Neural progenitor cell (in vitro differentiated cells): ENCODE data around the gene PRR14L. TPM values are rescaled to one million over a fixed set of nuclear protein-coding genes. Genes with fewer than 3 reads are reported as not detected.
A peak's percentile ranks its signal among the peaks of the same experiment; 100 is the strongest.

Experiments
- DNase-seq: peaks from one replicate; pipeline ENCODE4 v3.0.0-alpha.2; 2016; ENCODE audit warnings: low spot score
- H2AFZ ChIP-seq: fragments of 200-600 bp; sonication (generic); replicated peaks from 2 replicates; pipeline ENCODE4 v1.6.1; 2016; ENCODE audit warnings: antibody characterized with exemption
- H3F3A ChIP-seq: fragments of 200-600 bp; sonication (generic); 2 replicates; pipeline ENCODE4 v1.6.1; 2016; ENCODE audit warnings: antibody characterized with exemption, low read depth
- H3K27ac ChIP-seq: fragments of 200-600 bp; sonication (generic); 2 replicates; pipeline ENCODE4 v1.5.1; 2016; ENCODE audit warnings: mild to moderate bottlenecking
- H3K27me3 ChIP-seq: fragments of 200-600 bp; sonication (generic); 2 replicates; pipeline ENCODE4 v1.6.1; 2016; ENCODE audit warnings: mild to moderate bottlenecking, moderate library complexity
- H3K36me3 ChIP-seq: fragments of 200-600 bp; sonication (generic); 2 replicates; pipeline ENCODE4 v1.5.1; 2016
- H3K4me1 ChIP-seq: fragments of 200-600 bp; sonication (generic); 2 replicates; pipeline ENCODE4 v1.6.1; 2016; ENCODE audit warnings: mixed run types
- H3K4me2 ChIP-seq: fragments of 200-600 bp; sonication (generic); 2 replicates; pipeline ENCODE4 v1.6.1; 2016
- H3K4me3 ChIP-seq: fragments of 200-600 bp; sonication (generic); 2 replicates; pipeline ENCODE4 v1.5.1; 2016
- H3K79me2 ChIP-seq: fragments of 200-600 bp; sonication (generic); 2 replicates; pipeline ENCODE4 v1.6.1; 2016; ENCODE audit warnings: low read depth
- H3K9ac ChIP-seq: fragments of 200-600 bp; sonication (generic); 2 replicates; pipeline ENCODE4 v1.6.1; 2016
- H3K9me3 ChIP-seq: fragments of 200-600 bp; sonication (generic); 2 replicates; pipeline ENCODE4 v1.5.1; 2016; ENCODE audit warnings: low read depth
- H4K20me1 ChIP-seq: fragments of 200-600 bp; sonication (generic); 2 replicates; pipeline ENCODE4 v1.6.1; 2016; ENCODE audit warnings: low read depth
- H3K27ac Mint-ChIP-seq: 3 replicates; pipeline ENCODE4 v1.8.0; 2021; ENCODE audit warnings: mixed read lengths
- H3K27me3 Mint-ChIP-seq: 2 replicates; pipeline ENCODE4 v1.8.0; 2022; ENCODE audit warnings: low read depth, mild to moderate bottlenecking, inconsistent platforms, moderate library complexity, mixed read lengths; ENCODE audit not compliant: insufficient read depth
- H3K36me3 Mint-ChIP-seq: 3 replicates; pipeline ENCODE4 v1.8.0; 2021; ENCODE audit warnings: mixed read lengths
- H3K4me1 Mint-ChIP-seq: 3 replicates; pipeline ENCODE4 v1.8.0; 2021; ENCODE audit warnings: mixed read lengths
- H3K4me3 Mint-ChIP-seq: 3 replicates; pipeline ENCODE4 v1.8.0; 2021; ENCODE audit warnings: mild to moderate bottlenecking, moderate library complexity, mixed read lengths
- H3K9me3 Mint-ChIP-seq: 3 replicates; pipeline ENCODE4 v1.8.0; 2020; ENCODE audit warnings: mixed read lengths
- EZH2 ChIP-seq: fragments of 200-600 bp; sonication (generic); IDR thresholded peaks from 2 replicates; pipeline ENCODE4 v1.6.1; 2017; ENCODE audit warnings: antibody characterized with exemption, mild to moderate bottlenecking, moderate library complexity
- EZH2phosphoT487 ChIP-seq: fragments of 200-600 bp; sonication (generic); IDR thresholded peaks from 2 replicates; pipeline ENCODE4 v1.6.1; 2017; ENCODE audit warnings: antibody characterized with exemption
- total RNA-seq: library from RNA; depleted of rRNA; stranded (reverse); fragments of >200 nt; gene quantifications from 2 replicates; pipeline ENCODE4 v1.2.3, GENCODE V29; 2015; ENCODE audit warnings: low replicate concordance
- TF ChIP-seq, protein P1 (sequence below): fragments of 200-600 bp; sonication (generic); IDR thresholded peaks from 2 replicates; pipeline ENCODE4 v1.5.1; 2017; ENCODE audit warnings: antibody characterized with exemption, mild to moderate bottlenecking

Gene PRR14L
- total RNA-seq, 1 donor from 2014 or later, result 74.2 TPM

DNA sequence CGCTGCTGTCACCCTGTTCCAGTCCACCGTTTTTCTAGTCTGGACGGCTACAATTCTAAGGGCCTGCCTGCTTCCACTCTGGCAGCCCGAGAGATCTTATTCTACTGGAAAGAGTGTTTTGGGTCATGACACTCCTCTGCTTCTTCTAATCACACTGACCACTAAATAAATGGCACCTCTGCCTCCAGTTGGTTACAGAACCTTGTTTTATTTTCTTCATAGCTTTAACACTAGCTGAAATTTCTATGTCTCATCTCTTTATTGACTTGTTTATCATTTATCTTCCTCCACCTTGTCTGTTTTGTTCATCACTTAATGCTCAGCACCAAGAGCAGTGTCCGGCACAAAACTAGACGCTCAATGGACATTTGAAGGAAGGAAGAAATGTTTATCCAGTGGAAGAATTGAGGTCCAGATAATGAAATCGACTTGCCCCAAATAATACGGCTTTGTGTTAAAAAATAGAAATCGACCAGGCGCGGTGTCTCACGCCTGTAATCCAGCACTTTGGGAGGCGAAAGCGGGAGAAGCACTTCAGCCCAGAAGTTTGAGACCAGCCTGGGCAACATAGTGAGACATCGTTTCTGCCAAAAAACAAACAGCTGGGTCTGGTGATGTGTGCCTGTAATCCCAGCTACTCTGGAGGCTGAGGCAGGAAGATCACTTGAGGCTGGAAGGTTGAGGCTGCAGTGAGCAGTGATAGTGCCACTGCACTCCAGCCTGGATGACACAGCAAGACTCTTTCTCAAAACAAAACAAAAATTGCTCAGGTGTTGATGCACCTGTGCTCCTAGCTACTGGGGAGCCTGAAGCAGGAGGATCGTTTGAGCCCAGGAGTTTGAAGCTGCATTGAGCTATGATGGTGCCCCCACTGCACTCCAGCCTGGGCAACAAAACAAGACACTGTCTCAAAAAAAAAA, 693 bp upstream of the PRR14L start:
- H3K27ac Mint-ChIP-seq, result peak overlapping the region; percentile 36
- peak overlapping the region; percentile 97 for H3K4me3 Mint-ChIP-seq
- H3K36me3 ChIP-seq, result peaks cover 5% of the 10 kb centered on the region
- H3K79me2 ChIP-seq, result peaks cover 55% of the 10 kb centered on the region
- no peaks in the 10 kb centered on the region for H3K36me3 Mint-ChIP-seq
- H3K27me3 ChIP-seq, result no peaks in the 10 kb centered on the region
- peak overlapping the region; percentile 69 for H3K4me2 ChIP-seq
- peaks cover 79% of the 10 kb centered on the region for H3F3A ChIP-seq
- peak overlapping the region; percentile 48 for H2AFZ ChIP-seq
- H3K4me1 ChIP-seq, result peaks cover 37% of the 10 kb centered on the region
- H3K27ac ChIP-seq, result no peak overlapping the region
- peaks cover 2% of the 10 kb centered on the region for H3K27me3 Mint-ChIP-seq
- H3K4me3 ChIP-seq, result peak overlapping the region; percentile 92
- DNase-seq, result no peak
- H3K9me3 Mint-ChIP-seq, result no peaks in the 10 kb centered on the region
- H3K9me3 ChIP-seq, result no peaks in the 10 kb centered on the region
- TF ChIP-seq, protein P1, sequence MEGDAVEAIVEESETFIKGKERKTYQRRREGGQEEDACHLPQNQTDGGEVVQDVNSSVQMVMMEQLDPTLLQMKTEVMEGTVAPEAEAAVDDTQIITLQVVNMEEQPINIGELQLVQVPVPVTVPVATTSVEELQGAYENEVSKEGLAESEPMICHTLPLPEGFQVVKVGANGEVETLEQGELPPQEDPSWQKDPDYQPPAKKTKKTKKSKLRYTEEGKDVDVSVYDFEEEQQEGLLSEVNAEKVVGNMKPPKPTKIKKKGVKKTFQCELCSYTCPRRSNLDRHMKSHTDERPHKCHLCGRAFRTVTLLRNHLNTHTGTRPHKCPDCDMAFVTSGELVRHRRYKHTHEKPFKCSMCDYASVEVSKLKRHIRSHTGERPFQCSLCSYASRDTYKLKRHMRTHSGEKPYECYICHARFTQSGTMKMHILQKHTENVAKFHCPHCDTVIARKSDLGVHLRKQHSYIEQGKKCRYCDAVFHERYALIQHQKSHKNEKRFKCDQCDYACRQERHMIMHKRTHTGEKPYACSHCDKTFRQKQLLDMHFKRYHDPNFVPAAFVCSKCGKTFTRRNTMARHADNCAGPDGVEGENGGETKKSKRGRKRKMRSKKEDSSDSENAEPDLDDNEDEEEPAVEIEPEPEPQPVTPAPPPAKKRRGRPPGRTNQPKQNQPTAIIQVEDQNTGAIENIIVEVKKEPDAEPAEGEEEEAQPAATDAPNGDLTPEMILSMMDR, result no peak
- TF ChIP-seq EZH2, result no peak
- peaks cover 60% of the 10 kb centered on the region for H3K4me1 Mint-ChIP-seq
- H4K20me1 ChIP-seq, result peaks cover 9% of the 10 kb centered on the region
- H3K9ac ChIP-seq, result no peak overlapping the region

DNA sequence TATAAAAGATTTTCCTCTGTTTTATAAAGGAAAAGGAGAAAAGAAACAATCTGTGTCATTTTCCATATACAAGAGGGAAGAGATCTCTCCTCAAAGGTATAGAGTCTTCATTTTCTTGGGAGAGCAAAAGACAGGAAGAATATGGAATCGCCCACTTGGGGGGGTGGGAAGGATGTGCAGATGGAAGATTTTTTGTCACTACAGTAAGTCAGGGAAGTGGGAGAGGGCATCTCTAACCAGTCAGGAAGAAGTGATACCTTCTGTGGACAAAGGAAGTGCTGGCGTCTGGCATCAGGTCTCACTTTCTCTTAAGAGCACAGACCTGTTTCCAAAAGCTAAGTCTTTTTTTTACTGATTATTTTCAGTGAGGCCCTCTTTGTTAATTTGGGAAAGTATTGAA, 1.4 kb downstream of the PRR14L start:
- peak; percentile 32 for DNase-seq
- Mint-ChIP-seq H3K27me3 (peaks cover 2% of the 10 kb centered on the region), H3K9me3 (no peaks in the 10 kb centered on the region), H3K27ac (peak overlapping the region; percentile 26), H3K4me3 (peak overlapping the region; percentile 97), H3K4me1 (peaks cover 52% of the 10 kb centered on the region), H3K36me3 (peaks cover 6% of the 10 kb centered on the region)
- Histone ChIP-seq H4K20me1 (peaks cover 29% of the 10 kb centered on the region), H3K79me2 (peaks cover 63% of the 10 kb centered on the region), H3K27ac (peak overlapping the region; percentile 96), H3K9ac (peak overlapping the region; percentile 92), H3K36me3 (peaks cover 5% of the 10 kb centered on the region), H2AFZ (no peak overlapping the region), H3K9me3 (no peaks in the 10 kb centered on the region), H3K4me3 (peak overlapping the region; percentile 92), H3F3A (peaks cover 66% of the 10 kb centered on the region), H3K4me2 (peak overlapping the region; percentile 99), H3K4me1 (peaks cover 30% of the 10 kb centered on the region), H3K27me3 (no peaks in the 10 kb centered on the region)
- TF ChIP-seq, protein P1, result no peak
- no peak for TF ChIP-seq EZH2phosphoT487
- no peak for TF ChIP-seq EZH2

DNA sequence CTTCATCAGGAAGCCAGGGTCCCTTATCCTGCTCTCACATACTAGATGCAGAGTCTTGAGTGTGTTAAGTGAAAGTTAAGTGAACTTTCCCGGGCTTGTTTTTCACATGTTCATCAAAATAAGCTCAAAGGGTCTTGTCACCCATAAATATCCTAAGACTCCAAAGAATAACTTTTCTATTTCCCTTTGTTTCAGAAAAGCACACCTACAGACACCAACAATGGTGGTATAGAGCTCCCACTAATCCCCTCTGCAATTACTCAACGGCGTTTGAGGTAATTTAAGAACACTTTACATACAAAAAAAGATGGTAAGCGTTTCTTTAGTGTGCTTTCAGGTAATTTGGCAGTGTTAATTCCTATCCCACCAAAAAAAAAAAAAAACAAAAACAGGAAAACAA, 2.5 kb downstream of the PRR14L start:
- Histone ChIP-seq H3K79me2 (peaks cover 73% of the 10 kb centered on the region), H4K20me1 (peaks cover 40% of the 10 kb centered on the region), H2AFZ (no peak overlapping the region), H3K4me1 (peaks cover 27% of the 10 kb centered on the region), H3K4me2 (peak overlapping the region; percentile 99), H3K9me3 (no peaks in the 10 kb centered on the region), H3K36me3 (peaks cover 5% of the 10 kb centered on the region), H3K27me3 (no peaks in the 10 kb centered on the region), H3K9ac (no peak overlapping the region), H3K4me3 (peak overlapping the region; percentile 92), H3K27ac (peak overlapping the region; percentile 96), H3F3A (peaks cover 55% of the 10 kb centered on the region)
- peaks cover 42% of the 10 kb centered on the region for H3K4me1 Mint-ChIP-seq
- H3K27me3 Mint-ChIP-seq, result no peaks in the 10 kb centered on the region
- H3K4me3 Mint-ChIP-seq, result peak overlapping the region; percentile 97
- peak overlapping the region; percentile 22 for H3K27ac Mint-ChIP-seq
- DNase-seq, result peak; percentile 66
- TF ChIP-seq, protein P1, result no peak
- TF ChIP-seq EZH2phosphoT487 (no peak), EZH2 (no peak)
- H3K36me3 Mint-ChIP-seq, result peaks cover 10% of the 10 kb centered on the region
- H3K9me3 Mint-ChIP-seq, result no peaks in the 10 kb centered on the region
